GM10847 (cell line): ENCODE data around the gene LCN10.

Source experiments
- POLR2A ChIP-seq: IDR thresholded peaks from 2 replicates; pipeline ENCODE4 v1.6.1; 2011; ENCODE audit not compliant: insufficient read length; ENCODE audit errors: extremely low read depth

Gene LCN10

GRCh38 chr9:136714893-136715274 lies 27.9 kb downstream of the LCN10 start:
- no peak for TF ChIP-seq POLR2A

- no peak for TF ChIP-seq POLR2A
These were observed 28.4 kb downstream of the LCN10 start for GRCh38 chr9:136714096-136714892.

GRCh38 chr9:136713550-136713949 lies 29.2 kb downstream of the LCN10 start:
- TF ChIP-seq POLR2A: no peak

GRCh38 chr9:136712690-136713544 lies 29.8 kb downstream of the LCN10 start:
- TF ChIP-seq POLR2A: no peak

DNA sequence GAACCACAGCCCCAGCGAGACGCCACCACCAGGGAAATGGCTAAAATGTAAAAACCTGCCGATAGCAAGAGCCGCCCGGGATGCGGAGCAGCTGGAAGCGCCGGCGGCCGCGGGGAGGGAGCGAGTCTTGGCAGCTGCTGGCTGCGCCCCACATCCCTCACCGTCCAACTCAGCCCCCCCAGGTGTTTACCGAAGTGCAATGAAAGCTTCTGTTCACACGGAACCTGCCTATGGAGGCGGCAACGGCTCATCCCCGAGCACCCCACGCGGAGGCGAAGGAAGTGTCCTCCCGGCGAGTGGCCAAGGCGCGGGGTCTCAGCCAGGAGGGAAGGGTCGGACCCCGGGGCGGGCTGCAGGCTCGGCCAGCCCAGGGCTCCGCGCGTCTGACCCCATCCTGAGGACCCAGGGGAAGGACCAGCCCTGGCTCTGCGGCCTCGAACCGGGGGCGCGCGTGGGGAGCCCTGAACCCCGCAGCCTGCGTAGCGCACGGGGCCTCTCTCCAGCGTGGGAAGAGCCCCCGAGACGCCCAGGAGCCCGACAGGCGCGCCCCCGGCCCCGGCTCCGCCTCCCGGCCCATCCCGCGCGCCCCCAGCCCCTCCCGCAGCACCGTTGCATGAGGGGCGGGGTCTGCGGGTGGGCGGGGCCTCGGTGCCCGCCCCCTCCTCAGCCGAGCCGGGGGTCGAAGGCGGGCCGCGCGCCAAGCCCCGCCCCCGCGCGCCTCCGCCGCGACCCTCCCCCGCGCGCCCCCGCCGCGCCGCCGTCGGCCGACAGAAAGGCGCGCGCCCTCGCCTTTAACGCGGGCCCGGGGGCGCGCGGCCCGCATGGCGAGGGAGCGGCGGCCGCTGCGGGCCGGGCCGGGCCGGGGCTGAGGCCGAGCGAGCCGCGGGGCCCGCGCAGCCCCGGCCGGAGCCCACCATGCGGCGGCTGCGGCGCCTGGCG lies 30.7 kb downstream of the LCN10 start, which contains the start of gene DIPK1B:
TSS of gene DIPK1B (plus strand) at position 822 of the 939 bp plus-strand sequence. CDS start at position 916, 94 bp downstream.
- no peak for TF ChIP-seq POLR2A

- no peak for TF ChIP-seq POLR2A
These were observed 32.2 kb downstream of the LCN10 start for GRCh38 chr9:136710543-136710942.

- no peak for TF ChIP-seq POLR2A
These were observed 33.2 kb downstream of the LCN10 start for GRCh38 chr9:136709454-136710109.

GRCh38 chr9:136707849-136708517 lies 34.8 kb downstream of the LCN10 start:
- no peak for TF ChIP-seq POLR2A

DNA sequence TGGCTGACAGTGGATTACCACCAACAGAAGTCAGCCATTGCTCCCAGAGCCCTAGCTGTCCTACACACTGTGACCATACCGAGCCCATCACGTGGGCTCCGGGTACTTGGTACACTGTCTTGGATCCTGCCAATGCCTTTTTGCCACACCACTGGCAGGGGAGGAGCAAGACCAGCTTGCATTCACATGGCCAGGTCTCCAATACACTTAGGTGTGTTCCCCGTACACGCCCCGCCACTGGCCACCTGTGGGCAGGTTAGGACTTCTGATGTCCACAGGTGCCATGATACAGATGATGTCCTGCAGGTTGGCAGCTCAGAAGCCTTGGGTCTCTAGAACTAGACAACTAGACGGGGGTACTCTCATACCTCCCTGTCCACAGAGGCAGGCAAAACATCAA lies 35.7 kb downstream of the LCN10 start:
- no peak for TF ChIP-seq POLR2A

- TF ChIP-seq POLR2A: no peak
These were observed 37.2 kb downstream of the LCN10 start for GRCh38 chr9:136705564-136705963.

GRCh38 chr9:136703276-136703860 lies 39.4 kb downstream of the LCN10 start:
- no peak for TF ChIP-seq POLR2A

DNA sequence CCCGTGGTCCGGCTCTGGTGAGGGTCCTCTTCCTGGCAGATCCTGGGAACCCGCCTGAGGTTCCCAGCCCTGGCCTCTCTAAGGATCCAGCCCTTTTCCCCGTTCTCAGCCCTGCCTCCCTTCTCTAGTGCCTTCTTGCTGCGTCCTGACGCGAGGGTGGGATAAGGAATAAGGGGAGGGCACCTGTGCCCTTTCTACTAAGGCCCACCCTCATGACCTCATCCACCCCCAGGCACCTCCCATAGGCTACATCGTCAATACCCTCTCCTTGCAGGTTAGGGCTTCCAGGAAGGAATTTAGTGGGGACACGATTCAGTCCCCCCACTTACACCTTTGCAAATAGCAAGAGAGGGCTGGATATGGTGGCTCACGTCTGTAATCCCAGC lies 41.1 kb downstream of the LCN10 start:
- no peak for TF ChIP-seq POLR2A

DNA sequence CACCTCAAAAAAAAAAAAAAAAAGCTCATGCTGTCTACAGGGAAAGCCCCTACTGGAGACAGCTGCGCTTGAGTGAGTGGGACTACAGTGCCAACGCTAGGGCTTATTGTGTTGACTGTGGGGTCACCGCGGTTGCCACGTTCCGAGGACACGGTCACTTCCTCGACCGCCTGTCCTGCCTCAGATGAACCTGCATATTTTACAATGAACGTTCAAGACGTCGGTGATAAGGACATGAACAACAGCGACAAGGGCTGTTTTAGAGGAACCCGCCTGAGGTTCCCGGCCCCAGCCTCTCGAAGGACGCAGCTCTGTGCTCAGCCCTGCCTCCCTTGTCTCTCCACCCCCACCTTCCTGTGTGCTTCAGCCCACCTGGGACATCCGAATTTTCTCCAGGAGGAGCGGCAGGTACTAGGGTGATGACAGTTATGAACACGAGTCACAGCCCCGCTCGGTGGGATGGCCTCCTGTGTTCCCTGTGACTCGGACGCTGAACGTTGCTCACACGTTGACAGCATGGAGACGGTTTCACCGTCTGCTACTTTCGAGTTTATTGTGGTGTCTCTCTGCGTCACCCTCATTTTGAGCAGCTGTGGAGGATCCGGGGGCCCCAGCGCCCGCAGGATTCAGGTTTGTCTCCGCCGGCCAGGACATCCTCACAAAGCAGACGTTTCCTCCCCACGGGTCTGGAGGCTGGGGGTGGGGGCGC lies 41.6 kb downstream of the LCN10 start:
- TF ChIP-seq POLR2A: no peak
